T-cell (primary cell): ENCODE measurements around the gene AMFR. TPM values are rescaled to one million over a fixed set of nuclear protein-coding genes. Genes with fewer than 3 reads are reported as not detected.
A peak's percentile ranks its signal among the peaks of the same experiment; 100 is the strongest.

Experiments
- ATAC-seq, 4 experiments: fragments of 200-7000 bp in 3 of 4; fragments of 150-1000 bp in 1 of 4; cut with Tn5 transposase; replicated peaks in 1 of 4; 1 replicate in 3 of 4; 2 replicates in 1 of 4; pipeline ENCODE4 v1.10.0; 2021; ENCODE audit warnings: moderate library complexity in 3 of 4, mild to moderate bottlenecking in 2 of 4, moderate number of reproducible peaks in 1 of 4
- CTCF ChIA-PET, 2 donors: fragments of 300-600 bp; sonication (Branson Sonifier 250); formaldehyde crosslinking; loops; one replicate each; lab custom pipeline; 2022; ENCODE audit warnings: antibody characterized with exemption in 2 of 2; lab: Charles Lee
- POLR2A ChIA-PET, 2 donors: fragments of 300-600 bp; sonication (Branson Sonifier 250); formaldehyde crosslinking; loops; one replicate each; lab custom pipeline; 2022; ENCODE audit warnings: antibody characterized with exemption in 2 of 2; lab: Charles Lee
- DNase-seq, 35 experiments: peaks; one replicate each; pipeline versions ENCODE4 v3.0.0 to v3.0.0-alpha.2; 2013 to 2023
- H3K27ac ChIP-seq: one replicate; pipeline ENCODE4 v1.5.1; 2013; ENCODE audit warnings: low read length
- H3K27me3 ChIP-seq, 2 experiments: replicated peaks in 1 of 2; 1 replicate in 1 of 2; 2 replicates in 1 of 2; pipeline versions ENCODE4 v1.6.1 to v1.7.0; 2013; ENCODE audit warnings: low read length in 1 of 2, mixed read lengths in 1 of 2; ENCODE audit not compliant: control insufficient read depth in 2 of 2, insufficient read depth in 2 of 2; ENCODE audit errors: extremely low read depth in 1 of 2
- H3K36me3 ChIP-seq, 2 donors: 1 replicate in 1 of 2; 2 replicates in 1 of 2; pipeline versions ENCODE4 v1.6.1 to v1.7.0; 2013; ENCODE audit warnings: low read length in 1 of 2; ENCODE audit not compliant: control insufficient read depth in 2 of 2, insufficient read depth in 1 of 2; ENCODE audit errors: extremely low read depth in 1 of 2
- H3K4me1 ChIP-seq, 2 experiments: 1 replicate in 1 of 2; 2 replicates in 1 of 2; pipeline versions ENCODE4 v1.6.1 to v1.7.0; 2013; ENCODE audit warnings: low read length in 2 of 2, mixed read lengths in 1 of 2; ENCODE audit not compliant: insufficient read depth in 2 of 2, control insufficient read depth in 1 of 2; ENCODE audit errors: extremely low read depth in 1 of 2
- H3K4me3 ChIP-seq, 2 donors: 1 replicate in 1 of 2; 2 replicates in 1 of 2; pipeline versions ENCODE4 v1.5.1 to v1.7.0; 2013; ENCODE audit warnings: mild to moderate bottlenecking in 2 of 2, low read length in 1 of 2, moderate library complexity in 1 of 2; ENCODE audit not compliant: control insufficient read depth in 1 of 2; ENCODE audit errors: extremely low read depth in 1 of 2
- H3K9me3 ChIP-seq: 2 replicates; pipeline ENCODE4 v1.7.0; 2013
- H3K27ac Mint-ChIP-seq, 2 donors: one replicate each; pipeline ENCODE4 v1.8.0; 2020 to 2021; ENCODE audit warnings: mild to moderate bottlenecking in 2 of 2, mixed read lengths in 2 of 2
- H3K27me3 Mint-ChIP-seq, 2 donors: one replicate each; pipeline ENCODE4 v1.8.0; 2021 to 2022; ENCODE audit warnings: mixed read lengths in 2 of 2
- H3K36me3 Mint-ChIP-seq: one replicate; pipeline ENCODE4 v1.8.0; 2021; ENCODE audit warnings: mixed read lengths
- H3K4me1 Mint-ChIP-seq, 3 donors: one replicate each; pipeline ENCODE4 v1.8.0; 2020 to 2022; ENCODE audit warnings: mixed read lengths in 3 of 3, mild to moderate bottlenecking in 1 of 3
- H3K4me3 Mint-ChIP-seq, 3 donors: one replicate each; pipeline ENCODE4 v1.8.0; 2020 to 2022; ENCODE audit warnings: mild to moderate bottlenecking in 3 of 3, mixed read lengths in 3 of 3, moderate library complexity in 3 of 3
- H3K9me3 Mint-ChIP-seq, 3 donors: one replicate each; pipeline ENCODE4 v1.8.0; 2020 to 2022; ENCODE audit warnings: mixed read lengths in 3 of 3
- WGBS: methylation state at CpG from one replicate; pipeline ENCODE4 v1.1.5; 2013; ENCODE audit warnings: missing lambda C conversion rate; ENCODE audit not compliant: insufficient coverage; 5-methylcytosine and 5-hydroxymethylcytosine counted together
- total RNA-seq, 35 experiments: library from RNA in 6 of 35; stranded (reverse) in 6 of 35; fragments of 120-200 nt in 1 of 35; gene quantifications; one replicate each; pipeline versions ENCODE4 v1.2.1 to v1.2.4 and lab custom pipeline; 2013 to 2026

AMFR gene
- total RNA-seq, 5 donors from 2014 or later (not counting 1 experiment from before 2014, with no cell fraction given), result 60.4 to 71.9 (median 68.4) TPM

DNA sequence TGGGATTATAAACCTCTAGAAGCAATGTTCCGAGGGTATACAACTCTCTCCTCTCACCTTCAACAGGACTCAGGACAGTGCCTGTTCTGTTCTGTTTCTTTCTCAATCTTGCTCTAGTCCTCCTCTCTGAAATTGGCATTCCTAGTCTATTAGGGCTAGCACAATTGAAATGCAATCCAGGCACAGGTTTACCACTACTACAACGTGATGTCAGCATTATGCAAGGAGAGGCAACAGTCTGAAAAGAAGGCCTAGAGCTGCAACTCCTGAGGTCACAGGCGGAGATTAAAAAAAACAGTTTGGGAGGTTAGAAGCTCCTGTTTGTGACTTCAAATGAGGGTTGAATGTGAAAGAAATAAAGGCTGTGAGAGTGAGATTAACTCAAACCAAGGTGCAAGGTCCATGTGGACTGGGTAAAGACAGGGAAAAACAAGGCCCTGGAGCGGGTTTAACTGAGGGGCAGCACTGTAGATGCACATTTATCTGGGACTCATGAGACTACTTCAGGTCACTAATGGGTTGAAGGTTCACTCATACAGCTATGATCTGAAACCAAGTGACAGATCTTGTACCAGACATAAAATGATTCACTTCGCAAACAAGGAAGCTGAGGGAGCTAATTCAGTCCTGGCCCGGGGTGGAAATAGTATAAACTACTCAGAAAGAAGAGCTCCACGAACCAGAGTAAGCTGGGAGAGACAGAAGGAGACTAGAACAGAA is 16.8 kb downstream of the AMFR start:
- Mint-ChIP-seq H3K36me3 (peaks cover 47% of the 10 kb centered on the region), H3K27me3 (no peaks in the 10 kb centered on the region), H3K4me1 (peaks cover 0 to 2% (median 1%) of the 10 kb centered on the region in 3 donors), H3K27ac (no peak overlapping the region), H3K4me3 (no peak overlapping the region), H3K9me3 (no peaks in the 10 kb centered on the region)
- ATAC-seq (no peak), DNase-seq (no peak)
- 77% methylated on average over 5 of the region's 7 CpGs for WGBS
- H3K36me3 ChIP-seq, result peaks cover 5 to 47% of the 10 kb centered on the region in 2 donors
- no peak overlapping the region for H3K27ac ChIP-seq
- no peaks in the 10 kb centered on the region for H3K27me3 ChIP-seq
- no peaks in the 10 kb centered on the region for H3K9me3 ChIP-seq
- ChIA-PET CTCF (no interaction called here), POLR2A (interaction anchor here in 1 of 2 donors (0.6 kb wide), 2 partner anchors 10 to 15 kb away, joined by 3 to 4 read pairs; no protein-coding TSS in a partner anchor)
- H3K4me1 ChIP-seq, result no peaks in the 10 kb centered on the region
- H3K4me3 ChIP-seq, result no peak overlapping the region

DNA sequence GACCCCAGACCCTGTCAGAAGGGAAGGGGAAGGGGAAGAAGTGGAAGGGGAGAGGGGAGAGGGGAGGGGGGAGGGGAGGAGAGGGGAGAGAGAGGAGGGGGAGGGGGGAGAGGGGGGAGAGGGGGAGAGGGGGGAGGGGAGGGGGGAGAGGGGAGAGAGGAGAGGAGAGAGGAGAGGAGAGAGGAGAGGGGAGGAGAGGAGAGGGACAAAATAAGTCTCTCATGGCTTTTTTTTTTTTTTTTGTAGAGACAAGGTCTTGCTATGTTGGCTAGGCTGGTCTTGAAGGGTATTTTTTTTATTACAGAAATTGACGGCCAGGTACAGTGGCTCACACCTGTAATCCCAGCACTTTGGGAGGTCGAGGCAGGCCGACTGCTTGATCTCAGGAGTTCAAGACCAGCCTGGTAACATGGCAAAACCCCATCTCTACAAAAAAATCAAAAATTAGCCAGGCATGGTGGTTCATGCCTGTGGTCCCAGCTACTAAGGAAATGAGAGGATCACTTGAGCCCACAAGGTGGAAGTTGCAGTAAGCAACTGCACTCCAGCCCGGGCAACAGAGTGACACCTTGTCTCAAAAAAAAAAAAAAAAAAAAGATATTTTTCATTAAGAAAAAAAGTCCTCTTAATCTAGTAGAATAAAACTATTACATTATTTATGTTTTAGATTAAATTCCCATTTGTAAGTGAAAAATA is 19.2 kb downstream of the AMFR start:
- ChIA-PET POLR2A (interaction anchor here in 1 of 2 donors (0.7 kb wide), 1 partner anchor 31 kb away, joined by 4 read pairs; no protein-coding TSS in a partner anchor), CTCF (interaction anchor here (0.7 kb wide), 2 partner anchors 40 to 389 kb away, joined by 3 to 10 read pairs; no protein-coding TSS in a partner anchor)
- H3K27ac Mint-ChIP-seq, result no peak overlapping the region
- H3K27ac ChIP-seq, result no peak overlapping the region
- H3K36me3 ChIP-seq, result peaks cover 12 to 56% of the 10 kb centered on the region in 2 donors
- no peaks in the 10 kb centered on the region for H3K9me3 Mint-ChIP-seq
- no peaks in the 10 kb centered on the region for H3K27me3 Mint-ChIP-seq
- peaks cover 50% of the 10 kb centered on the region for H3K36me3 Mint-ChIP-seq
- no peaks in the 10 kb centered on the region for H3K4me1 ChIP-seq
- DNase-seq, result no peak
- no peak overlapping the region for H3K4me3 Mint-ChIP-seq
- WGBS, result no CpG with 5 or more reads among the region's 4 CpGs
- no peak overlapping the region for H3K4me3 ChIP-seq
- H3K9me3 ChIP-seq, result no peaks in the 10 kb centered on the region
- no peak for ATAC-seq
- no peaks in the 10 kb centered on the region for H3K4me1 Mint-ChIP-seq
- H3K27me3 ChIP-seq, result no peaks in the 10 kb centered on the region

DNA sequence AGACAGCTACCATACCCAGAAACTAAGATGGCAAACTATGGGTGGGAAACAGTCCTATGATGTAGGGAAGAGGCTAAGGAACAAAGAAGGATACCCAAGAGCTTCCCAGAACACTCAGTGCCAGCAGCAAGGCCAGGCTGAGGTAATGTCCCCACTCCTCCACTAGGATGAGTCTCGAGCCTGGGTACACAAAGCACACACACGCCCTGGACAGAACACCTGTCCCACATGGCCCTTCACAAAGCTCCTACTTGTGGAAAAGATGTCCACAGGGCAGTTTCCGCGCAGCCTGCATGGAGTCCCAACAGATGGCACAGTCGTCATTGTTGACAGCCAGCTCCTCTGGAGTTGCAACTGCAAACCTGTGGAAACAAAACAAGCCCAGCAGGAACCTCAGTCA is 23.9 kb downstream of the AMFR start:
- no peaks in the 10 kb centered on the region for H3K4me1 ChIP-seq
- Mint-ChIP-seq H3K4me3 (no peak overlapping the region), H3K27me3 (no peaks in the 10 kb centered on the region), H3K27ac (no peak overlapping the region), H3K9me3 (no peaks in the 10 kb centered on the region), H3K36me3 (peaks cover 54% of the 10 kb centered on the region), H3K4me1 (peaks cover 0 to 6% (median 0%) of the 10 kb centered on the region in 3 donors)
- ChIA-PET POLR2A (no interaction called here), CTCF (no interaction called here)
- no peaks in the 10 kb centered on the region for H3K9me3 ChIP-seq
- ATAC-seq, result peak in 1 of 4 experiments; percentile 47
- peaks cover 12 to 51% of the 10 kb centered on the region in 2 donors for H3K36me3 ChIP-seq
- no peak overlapping the region for H3K4me3 ChIP-seq
- H3K27me3 ChIP-seq, result no peaks in the 10 kb centered on the region
- no peak overlapping the region for H3K27ac ChIP-seq
- 94% methylated on average over 5 of the region's 5 CpGs for WGBS
- DNase-seq, result peak in 2 of 35 experiments; percentile 5 to 9

DNA sequence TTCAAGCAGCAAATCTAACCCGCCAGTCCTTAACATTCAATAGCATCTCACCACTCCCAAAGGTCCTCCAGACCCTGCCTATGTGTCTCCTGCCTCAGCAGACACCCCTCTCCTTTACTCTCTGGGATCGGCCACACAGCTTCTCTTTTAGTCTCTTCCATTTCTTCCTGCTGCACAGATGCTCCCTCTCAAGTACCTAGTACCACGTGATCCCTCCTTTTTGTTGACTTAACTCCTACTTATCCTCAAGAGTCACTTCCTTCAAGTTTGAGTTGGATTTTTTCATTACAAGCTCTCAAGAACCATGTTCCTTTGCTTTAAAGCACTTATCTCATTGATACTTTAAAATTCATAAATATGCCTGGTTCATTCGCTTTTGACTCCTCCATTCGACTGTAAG is 24.9 kb downstream of the AMFR start:
- H3K36me3 ChIP-seq, result peaks cover 12 to 48% of the 10 kb centered on the region in 2 donors
- no peaks in the 10 kb centered on the region for H3K4me1 ChIP-seq
- CTCF ChIA-PET, result no interaction called here
- no peak overlapping the region for H3K4me3 ChIP-seq
- ATAC-seq (no peak), DNase-seq (no peak)
- no peak overlapping the region for H3K27ac ChIP-seq
- H3K4me3 Mint-ChIP-seq, result no peak overlapping the region
- H3K27me3 ChIP-seq, result no peaks in the 10 kb centered on the region
- H3K27me3 Mint-ChIP-seq, result no peaks in the 10 kb centered on the region
- no peaks in the 10 kb centered on the region for H3K9me3 Mint-ChIP-seq
- peaks cover 61% of the 10 kb centered on the region for H3K36me3 Mint-ChIP-seq
- POLR2A ChIA-PET, result no interaction called here
- peaks cover 0 to 11% (median 3%) of the 10 kb centered on the region in 3 donors for H3K4me1 Mint-ChIP-seq
- no peaks in the 10 kb centered on the region for H3K9me3 ChIP-seq
- 92% methylated on average over 5 of the region's 5 CpGs for WGBS
- no peak overlapping the region for H3K27ac Mint-ChIP-seq

DNA sequence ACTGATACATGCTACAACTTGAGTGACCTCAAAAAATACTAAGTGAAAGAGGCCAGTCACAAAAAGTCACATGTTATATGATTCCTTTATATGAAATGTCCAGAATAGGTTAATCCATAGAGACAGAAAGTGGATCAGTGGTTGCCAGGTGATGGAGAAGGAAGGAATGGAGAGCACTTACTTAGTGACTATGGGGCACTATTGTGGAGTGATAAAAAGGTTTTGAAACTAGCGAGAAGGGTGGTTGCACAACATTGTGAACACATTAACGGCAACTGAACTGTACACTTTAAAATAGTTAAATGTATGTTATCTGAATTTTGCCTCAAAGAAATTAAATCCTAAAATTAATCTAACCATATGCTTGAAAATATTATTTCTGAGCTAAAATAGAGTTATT is 25.9 kb downstream of the AMFR start:
- ChIA-PET POLR2A (no interaction called here), CTCF (interaction anchor here in 1 of 2 donors (0.7 kb wide), 1 partner anchor 20 kb away, joined by 4 read pairs; no protein-coding TSS in a partner anchor)
- Histone ChIP-seq H3K36me3 (peaks cover 9 to 41% of the 10 kb centered on the region in 2 donors), H3K4me3 (no peak overlapping the region), H3K9me3 (no peaks in the 10 kb centered on the region), H3K27me3 (no peaks in the 10 kb centered on the region), H3K4me1 (no peaks in the 10 kb centered on the region), H3K27ac (no peak overlapping the region)
- ATAC-seq (no peak), DNase-seq (no peak)
- H3K4me1 Mint-ChIP-seq, result peaks cover 0 to 14% (median 3%) of the 10 kb centered on the region in 3 donors
- no peak overlapping the region for H3K4me3 Mint-ChIP-seq
- WGBS, result no CpG with 5 or more reads among the region's 2 CpGs
- H3K27me3 Mint-ChIP-seq, result no peaks in the 10 kb centered on the region
- no peaks in the 10 kb centered on the region for H3K9me3 Mint-ChIP-seq
- H3K27ac Mint-ChIP-seq, result no peak overlapping the region
- H3K36me3 Mint-ChIP-seq, result peaks cover 56% of the 10 kb centered on the region

DNA sequence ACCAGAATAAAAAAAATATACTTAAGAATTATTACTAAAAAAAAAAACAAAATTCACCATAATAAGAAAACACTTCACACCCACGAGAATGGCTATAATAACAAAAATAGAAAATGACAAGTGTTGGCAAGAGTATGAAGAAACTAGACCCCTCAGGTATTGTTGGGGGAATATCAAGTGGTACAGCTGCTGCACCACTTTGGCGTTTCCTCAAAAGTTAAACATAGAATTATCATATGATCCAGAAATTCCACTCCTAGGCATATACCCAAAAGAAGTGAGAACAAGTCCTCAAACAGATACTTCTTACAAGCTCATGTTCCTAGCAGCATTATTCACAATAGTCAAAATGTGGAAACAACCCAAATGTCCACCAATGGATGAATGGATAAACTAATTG is 26.3 kb downstream of the AMFR start:
- Histone ChIP-seq H3K27ac (no peak overlapping the region), H3K4me3 (no peak overlapping the region), H3K27me3 (no peaks in the 10 kb centered on the region), H3K4me1 (no peaks in the 10 kb centered on the region), H3K36me3 (peaks cover 7 to 37% of the 10 kb centered on the region in 2 donors), H3K9me3 (no peaks in the 10 kb centered on the region)
- Mint-ChIP-seq H3K9me3 (no peaks in the 10 kb centered on the region), H3K4me3 (no peak overlapping the region), H3K4me1 (peaks cover 0 to 16% (median 4%) of the 10 kb centered on the region in 3 donors), H3K36me3 (peaks cover 55% of the 10 kb centered on the region), H3K27me3 (no peaks in the 10 kb centered on the region), H3K27ac (no peak overlapping the region)
- no CpG with 5 or more reads among the region's 2 CpGs for WGBS
- ChIA-PET POLR2A (no interaction called here), CTCF (no interaction called here)
- no peak for DNase-seq
- ATAC-seq, result no peak
